Effector CD4-positive, alpha-beta T cell (primary cell): ENCODE results near the gene CYB561.
"Not testable (repeated sequence)": the region's sequence is repeated elsewhere in the genome, so short reads cannot be mapped to it uniquely, and the experiment has no call there.

ENCODE experiments used
- DNase-seq: peaks from one replicate; pipeline ENCODE4 v3.0.0-alpha.2; 2020

Gene CYB561

GRCh38 chr17:63478814-63479494 is 32.8 kb upstream of the CYB561 start:
- peak; percentile 69 for DNase-seq

- DNase-seq = no peak
These were observed 31.7 kb upstream of the CYB561 start for GRCh38 chr17:63477480-63478440.

GRCh38 chr17:63476854-63477479 is 30.9 kb upstream of the CYB561 start, which contains the start of gene ACE:
Gene ACE, plus strand, starts transcription at chr17:63477061. Its CDS starts 34 bp downstream, at chr17:63477095.
- DNase-seq = no peak

DNA sequence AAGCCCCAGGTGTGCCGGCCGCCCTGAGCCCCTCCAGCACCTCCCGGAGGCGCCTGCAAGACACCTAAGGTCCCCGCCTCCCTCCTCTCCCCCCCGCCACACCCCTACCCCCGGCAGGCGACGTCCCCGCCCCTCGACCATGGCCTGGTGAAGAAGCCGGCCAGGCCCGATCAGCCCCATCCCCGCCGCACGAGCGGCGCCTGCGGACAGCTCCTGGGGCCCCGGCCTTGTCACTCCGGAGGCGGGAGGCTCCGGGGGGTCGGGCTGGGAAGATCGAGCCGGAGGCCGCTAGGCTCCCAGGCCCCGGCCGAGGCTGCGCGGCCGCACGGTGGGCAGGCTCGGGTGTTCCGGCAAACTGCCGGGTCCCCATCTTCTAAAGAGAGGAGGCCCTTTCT is 30.4 kb upstream of the CYB561 start:
- DNase-seq = no peak

DNA sequence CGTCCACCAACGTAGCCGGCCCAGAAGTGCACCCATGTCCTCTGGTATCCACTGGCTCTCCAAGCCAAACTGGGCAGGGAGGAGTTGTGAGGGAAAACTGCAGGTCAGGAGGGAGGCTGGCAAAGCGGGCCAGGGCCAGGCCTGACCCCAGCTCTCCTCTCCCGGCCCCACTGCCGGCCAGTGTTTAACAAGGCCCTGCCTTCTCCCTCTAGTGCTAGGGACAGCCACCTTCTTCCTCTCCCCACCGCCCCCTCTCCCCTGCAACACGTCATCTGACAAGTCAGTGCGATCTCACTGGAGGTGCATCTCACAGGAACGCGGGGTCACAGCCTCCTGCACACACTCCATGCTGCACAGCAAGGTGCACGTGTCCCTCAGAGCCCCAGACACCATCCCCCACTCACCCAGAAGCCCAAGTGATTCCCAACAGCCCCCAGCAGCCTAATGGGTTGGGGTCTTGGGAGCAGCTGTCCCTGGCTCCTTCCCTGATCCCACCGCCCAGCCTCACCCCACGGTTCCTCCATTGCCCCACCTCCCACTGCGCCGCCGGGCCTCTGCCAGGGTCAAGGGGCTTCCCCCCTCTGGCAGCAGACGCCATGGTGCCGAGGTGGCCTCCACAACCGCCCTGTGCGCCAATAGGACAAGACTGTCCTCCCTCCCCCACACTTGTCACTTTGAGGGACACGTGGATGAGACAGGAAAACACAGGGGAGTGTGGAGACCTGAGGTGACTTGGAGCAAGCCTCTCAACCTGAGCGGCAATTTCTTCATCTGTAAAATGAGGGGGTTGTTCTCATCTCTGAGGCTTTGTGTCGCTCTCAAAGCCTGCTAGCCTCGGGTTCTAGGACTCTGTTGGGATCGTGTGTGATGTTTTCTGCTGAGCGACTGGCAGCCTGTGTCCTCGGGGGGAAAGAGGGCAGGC is 29.6 kb upstream of the CYB561 start:
- DNase-seq = no peak

GRCh38 chr17:63474586-63475460 is 28.7 kb upstream of the CYB561 start:
- no peak for DNase-seq

DNA sequence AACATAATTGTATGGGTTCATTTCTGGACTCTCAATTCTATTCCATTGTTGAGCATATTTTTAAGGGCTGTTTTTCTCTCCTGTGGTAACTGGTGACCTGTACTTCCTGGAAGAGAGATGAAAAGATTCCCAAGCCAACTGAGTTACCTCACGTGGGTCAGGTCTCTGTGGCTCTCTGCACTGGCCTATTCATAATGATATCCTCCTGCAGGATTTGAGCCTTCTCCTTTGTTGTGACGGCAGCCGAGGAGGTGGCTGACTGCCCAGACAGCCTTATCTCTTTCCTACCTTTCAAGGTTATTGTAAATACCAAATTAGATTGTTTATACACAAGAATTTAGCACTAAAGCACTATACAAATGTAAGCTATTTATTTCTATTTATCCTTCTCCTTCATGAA is 28.1 kb upstream of the CYB561 start:
- no peak for DNase-seq

GRCh38 chr17:63468099-63468498 is 22.0 kb upstream of the CYB561 start:
- not testable (repeated sequence) for DNase-seq

GRCh38 chr17:63464691-63465236 is 18.7 kb upstream of the CYB561 start:
- no peak for DNase-seq

GRCh38 chr17:63463771-63464170 is 17.7 kb upstream of the CYB561 start:
- DNase-seq = no peak

DNA sequence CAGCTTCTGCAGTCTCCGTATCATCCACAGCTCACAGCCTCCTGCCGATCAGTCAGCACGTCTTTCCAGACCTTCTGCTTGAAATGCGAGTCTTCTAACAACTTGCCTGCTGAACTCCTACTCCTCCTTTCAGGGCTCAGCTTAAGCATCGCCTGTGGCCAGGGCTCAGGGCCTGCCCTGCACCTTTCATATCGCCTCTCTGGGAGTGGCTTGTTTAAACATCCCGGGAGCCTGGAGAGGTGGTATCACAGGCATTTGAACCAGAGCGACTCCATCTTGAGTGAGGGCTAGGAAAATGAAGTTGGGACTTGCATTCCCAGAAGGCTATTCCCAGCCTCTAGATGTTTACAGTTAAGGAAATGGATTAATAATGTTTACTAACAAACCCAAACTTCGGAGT is 13.9 kb upstream of the CYB561 start:
- no peak for DNase-seq

DNA sequence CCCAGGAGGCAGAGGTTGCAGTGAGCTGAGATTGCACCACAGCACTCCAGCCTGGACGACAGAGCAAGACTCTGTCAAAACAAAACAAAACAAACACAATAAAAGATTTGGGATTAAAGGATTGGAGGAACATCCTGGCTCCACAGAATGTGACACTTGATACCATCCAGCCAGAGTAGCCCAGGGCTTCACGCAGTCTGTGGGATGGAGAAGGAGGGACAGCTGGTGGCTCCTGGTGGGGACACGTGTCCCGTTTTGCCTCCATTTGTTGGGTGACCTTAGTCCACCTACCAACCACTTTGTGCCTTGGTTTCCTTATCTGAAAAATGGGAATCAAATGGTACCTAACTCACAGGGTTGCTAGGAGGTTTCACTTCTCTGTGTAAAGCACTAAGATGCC is 12.4 kb upstream of the CYB561 start:
- no peak for DNase-seq

DNA sequence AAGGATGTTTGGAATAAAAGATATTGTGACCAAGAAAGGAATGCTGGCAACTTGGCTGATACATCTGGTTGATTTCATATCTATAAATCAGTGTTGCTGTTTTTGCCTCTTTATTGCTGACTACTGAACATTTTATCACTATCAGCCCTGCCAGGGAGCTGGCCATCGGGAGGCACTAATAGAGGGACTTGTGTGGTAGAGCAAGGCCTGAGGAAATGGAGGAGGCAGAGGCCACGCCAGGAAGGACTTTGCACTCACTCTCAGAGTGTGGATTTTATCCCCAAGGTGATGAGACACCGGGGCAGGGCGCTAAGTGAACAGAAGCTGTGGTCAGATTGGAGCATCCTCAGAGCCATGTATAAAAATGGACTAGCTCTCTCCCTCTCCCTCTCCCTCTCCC is 9.3 kb upstream of the CYB561 start:
- no peak for DNase-seq

GRCh38 chr17:63454915-63455314 is 8.8 kb upstream of the CYB561 start:
- no peak for DNase-seq

- not testable (repeated sequence) for DNase-seq
These were observed 8.3 kb upstream of the CYB561 start for GRCh38 chr17:63454357-63454756.

DNA sequence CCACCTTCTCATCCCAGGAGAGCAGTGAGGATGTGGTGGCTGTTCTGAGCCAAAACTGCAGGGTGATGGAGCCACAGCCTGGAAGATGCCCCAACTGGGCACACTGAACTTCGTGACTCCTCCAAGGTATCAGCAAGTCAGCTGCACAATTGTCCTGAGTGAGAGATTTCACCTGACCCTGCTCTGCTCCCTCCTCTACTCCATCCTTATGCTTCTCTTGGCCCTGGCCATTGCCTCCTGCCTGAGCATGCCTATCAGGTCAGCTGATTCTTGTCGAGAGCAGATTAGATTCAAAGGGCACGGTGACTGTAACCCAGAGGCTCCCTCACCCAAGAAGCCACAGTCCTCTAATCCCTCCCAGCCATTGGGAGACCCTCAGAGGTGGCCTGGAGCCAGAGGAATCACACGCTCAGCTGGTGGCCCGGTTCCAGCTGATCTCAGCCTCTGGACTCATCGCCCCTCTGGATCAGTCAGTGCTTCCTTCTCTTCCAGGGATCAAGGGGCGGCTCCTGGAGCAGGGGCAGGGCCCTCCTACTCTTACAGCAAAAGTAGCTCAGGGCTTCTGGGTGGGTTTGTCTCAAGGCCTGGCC is 7.0 kb upstream of the CYB561 start:
- no peak for DNase-seq

- DNase-seq = no peak
These were observed 6.2 kb upstream of the CYB561 start for GRCh38 chr17:63452046-63452961.

DNA sequence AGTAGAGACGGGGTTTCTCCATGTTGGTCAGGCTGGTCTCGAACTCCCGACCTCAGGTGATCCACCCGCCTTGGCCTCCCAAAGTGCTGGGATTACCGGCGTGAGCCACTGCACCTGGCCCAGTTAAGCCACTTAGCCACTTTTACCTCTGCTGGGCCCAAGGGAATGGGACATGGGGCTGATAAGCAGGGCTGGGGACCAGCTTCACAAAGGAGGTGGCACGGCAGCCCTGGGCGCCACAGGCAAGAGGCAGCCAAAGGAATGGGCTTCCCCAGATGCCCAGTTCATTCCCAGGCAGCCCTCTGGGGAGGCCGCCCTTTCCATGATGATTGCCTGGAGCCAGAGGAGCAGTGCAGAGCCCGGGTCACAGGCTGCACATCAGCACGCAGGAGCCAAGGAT is 5.0 kb upstream of the CYB561 start:
- no peak for DNase-seq

DNA sequence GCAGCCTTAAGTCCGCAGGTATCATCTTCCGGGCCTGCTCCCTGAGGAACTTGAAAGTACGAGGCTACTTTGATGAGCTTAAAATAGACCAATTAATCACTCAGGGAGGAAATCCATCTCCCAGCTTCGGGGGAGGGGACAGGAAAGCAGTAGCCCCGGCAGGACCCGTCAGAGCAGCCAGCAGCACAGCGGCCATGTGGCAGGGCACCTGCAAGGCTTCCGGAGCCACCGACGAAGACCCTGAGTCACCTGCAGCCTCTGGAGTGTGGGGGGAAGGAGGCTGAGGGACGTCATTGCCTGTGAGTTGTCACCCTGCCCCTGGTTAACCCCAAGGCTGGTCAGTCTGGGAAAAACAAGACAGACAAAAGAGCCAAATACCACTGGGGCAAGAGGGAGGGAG is 4.4 kb upstream of the CYB561 start:
- DNase-seq = no peak

DNA sequence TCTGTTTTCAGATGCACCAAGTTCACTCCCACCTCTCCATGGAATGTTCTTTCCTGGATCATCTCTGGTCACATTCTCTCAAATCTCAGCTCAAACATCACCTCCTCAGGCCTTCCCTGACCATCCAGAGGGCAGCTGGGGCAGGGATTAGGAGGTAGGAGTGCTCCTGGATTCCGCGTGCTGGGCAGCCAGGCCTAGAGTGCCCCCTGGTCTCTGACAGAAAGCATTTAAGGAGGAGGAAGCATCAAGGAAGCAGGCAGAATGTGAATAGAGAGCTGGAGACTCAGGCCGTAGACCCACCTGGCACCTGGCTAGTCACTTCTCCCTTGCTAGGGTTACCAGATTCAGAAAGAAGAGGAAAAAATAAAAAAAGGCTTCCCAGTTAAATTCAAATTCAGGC is 2.5 kb upstream of the CYB561 start:
- no peak for DNase-seq
